ENCODE measurements around the gene METTL13. TPM values are rescaled to one million over a fixed set of nuclear protein-coding genes. Genes with fewer than 3 reads are reported as not detected.

METTL13 gene
- total and polyA plus RNA-seq, 2 donors (not counting 1 experiment from before 2014, with no cell fraction given): 27.3 to 38.0 TPM

DNA sequence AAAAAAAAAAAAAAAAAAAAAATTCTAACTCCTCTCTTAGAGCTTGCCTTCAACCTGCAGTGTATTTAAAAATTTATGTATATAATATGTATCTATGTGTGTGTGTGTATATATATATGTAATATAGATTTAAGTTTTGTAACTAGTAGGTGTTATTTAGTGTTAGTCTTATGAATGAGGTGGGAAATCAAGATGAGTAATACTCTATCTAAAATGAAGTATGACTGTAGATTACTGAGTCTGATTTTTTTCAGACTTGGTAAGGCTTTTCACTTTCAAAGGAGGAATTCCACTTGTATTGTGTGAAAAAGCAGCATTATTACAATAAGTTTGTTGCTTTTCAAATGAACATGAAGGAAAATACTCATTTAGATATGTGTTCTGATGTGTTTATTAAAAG is 54.4 kb downstream of the METTL13 start:
- Histone ChIP-seq H2AFZ (ENCODE audit: low read length) (no peak overlapping the region), H3K27ac (ENCODE audit: insufficient read depth, low read length) (no peak overlapping the region), H3K4me3 (replicated peaks in 1 of 4; ENCODE audit: control extremely low read depth in 1 of 4, insufficient read depth in 1 of 4, low read depth in 3 of 4, low read length in 4 of 4) (no peak overlapping the region), H3K27me3 (ENCODE audit: control insufficient read depth, insufficient read depth, low read length) (no peaks in the 10 kb centered on the region), H3K79me2 (ENCODE audit: control insufficient read depth, insufficient read depth, low read length) (no peaks in the 10 kb centered on the region), H3K9ac (ENCODE audit: insufficient read depth, low read length) (no peak overlapping the region), H4K20me1 (ENCODE audit: control insufficient read depth, extremely low read depth, insufficient read depth, low read length) (no peaks in the 10 kb centered on the region), H3K36me3 (ENCODE audit: control insufficient read depth, insufficient read depth, low read length) (no peaks in the 10 kb centered on the region), H3K9me3 (ENCODE audit: control insufficient read depth, insufficient read depth, low read depth, low read length) (no peaks in the 10 kb centered on the region), H3K4me1 (ENCODE audit: control insufficient read depth, extremely low read depth, insufficient read depth, low read length) (no peaks in the 10 kb centered on the region), H3K4me2 (ENCODE audit: extremely low read depth, insufficient read depth, low read length) (no peak overlapping the region)
- no peak for DNase-seq (ENCODE audit: low read depth in 2 of 2)
- no peak for TF ChIP-seq EZH2 (IDR thresholded peaks at IDR 0.05; ENCODE audit: low read length, missing control alignments)
- TF ChIP-seq, protein P1, sequence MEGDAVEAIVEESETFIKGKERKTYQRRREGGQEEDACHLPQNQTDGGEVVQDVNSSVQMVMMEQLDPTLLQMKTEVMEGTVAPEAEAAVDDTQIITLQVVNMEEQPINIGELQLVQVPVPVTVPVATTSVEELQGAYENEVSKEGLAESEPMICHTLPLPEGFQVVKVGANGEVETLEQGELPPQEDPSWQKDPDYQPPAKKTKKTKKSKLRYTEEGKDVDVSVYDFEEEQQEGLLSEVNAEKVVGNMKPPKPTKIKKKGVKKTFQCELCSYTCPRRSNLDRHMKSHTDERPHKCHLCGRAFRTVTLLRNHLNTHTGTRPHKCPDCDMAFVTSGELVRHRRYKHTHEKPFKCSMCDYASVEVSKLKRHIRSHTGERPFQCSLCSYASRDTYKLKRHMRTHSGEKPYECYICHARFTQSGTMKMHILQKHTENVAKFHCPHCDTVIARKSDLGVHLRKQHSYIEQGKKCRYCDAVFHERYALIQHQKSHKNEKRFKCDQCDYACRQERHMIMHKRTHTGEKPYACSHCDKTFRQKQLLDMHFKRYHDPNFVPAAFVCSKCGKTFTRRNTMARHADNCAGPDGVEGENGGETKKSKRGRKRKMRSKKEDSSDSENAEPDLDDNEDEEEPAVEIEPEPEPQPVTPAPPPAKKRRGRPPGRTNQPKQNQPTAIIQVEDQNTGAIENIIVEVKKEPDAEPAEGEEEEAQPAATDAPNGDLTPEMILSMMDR (conservative IDR thresholded peaks at IDR 0.05 in 1 of 2, IDR thresholded peaks at IDR 0.05 in 1 of 2; ENCODE audit: low read depth in 1 of 2, low read length in 2 of 2): no peak

DNA sequence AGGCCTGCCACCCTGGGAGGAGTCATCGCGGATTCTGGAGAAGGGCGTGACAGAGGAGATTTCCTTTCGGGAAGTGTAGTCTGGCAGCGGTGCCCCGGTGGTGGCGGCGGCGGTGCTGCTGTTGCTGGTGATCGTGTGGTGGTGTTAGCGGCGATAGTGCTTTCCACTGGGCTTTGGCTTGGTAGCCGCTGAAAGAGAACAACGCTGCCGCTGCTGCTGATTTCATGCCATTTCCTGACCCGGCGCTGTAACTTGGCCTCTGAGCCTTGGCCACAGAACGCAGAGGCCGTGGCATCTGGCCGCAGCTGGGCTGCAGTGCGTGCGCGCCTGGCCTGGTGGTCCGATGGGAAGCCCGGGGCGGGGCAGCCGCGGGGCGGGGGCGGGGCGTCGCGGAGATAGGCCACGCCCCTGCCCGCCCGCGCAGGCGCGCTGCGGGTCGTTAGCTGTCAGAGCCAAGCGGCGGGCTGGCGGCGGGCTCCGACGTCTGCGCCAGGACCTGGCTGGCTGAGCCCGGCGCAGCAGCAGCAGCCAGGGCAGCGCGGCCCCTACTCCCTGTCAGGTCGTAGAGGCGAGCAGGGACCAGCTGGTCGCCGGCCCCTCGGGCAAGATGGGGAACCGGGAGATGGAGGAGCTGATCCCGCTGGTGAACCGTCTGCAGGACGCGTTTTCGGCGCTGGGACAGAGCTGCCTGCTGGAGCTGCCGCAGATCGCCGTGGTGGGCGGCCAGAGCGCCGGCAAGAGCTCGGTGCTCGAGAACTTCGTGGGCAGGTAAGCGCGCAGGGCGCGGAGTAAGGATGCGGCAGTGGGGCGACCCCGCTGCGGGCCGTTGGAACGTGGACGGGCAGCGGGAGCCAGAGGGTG is 59.8 kb downstream of the METTL13 start, which contains the start of gene DNM3:
TSS of gene DNM3 (plus strand) at position 449 of the 861 bp plus-strand sequence. CDS start at position 608, 159 bp downstream.
- H3K27ac ChIP-seq (ENCODE audit: insufficient read depth, low read length): peak within 1 kb of the TSS; percentile 71
- peak within 1 kb of the TSS; percentile 69 for H3K9ac ChIP-seq (ENCODE audit: insufficient read depth, low read length)
- no peak for TF ChIP-seq EZH2 (IDR thresholded peaks at IDR 0.05; ENCODE audit: low read length, missing control alignments)
- TF ChIP-seq, protein P1 (conservative IDR thresholded peaks at IDR 0.05 in 1 of 2, IDR thresholded peaks at IDR 0.05 in 1 of 2; ENCODE audit: low read depth in 1 of 2, low read length in 2 of 2): no peak

DNA sequence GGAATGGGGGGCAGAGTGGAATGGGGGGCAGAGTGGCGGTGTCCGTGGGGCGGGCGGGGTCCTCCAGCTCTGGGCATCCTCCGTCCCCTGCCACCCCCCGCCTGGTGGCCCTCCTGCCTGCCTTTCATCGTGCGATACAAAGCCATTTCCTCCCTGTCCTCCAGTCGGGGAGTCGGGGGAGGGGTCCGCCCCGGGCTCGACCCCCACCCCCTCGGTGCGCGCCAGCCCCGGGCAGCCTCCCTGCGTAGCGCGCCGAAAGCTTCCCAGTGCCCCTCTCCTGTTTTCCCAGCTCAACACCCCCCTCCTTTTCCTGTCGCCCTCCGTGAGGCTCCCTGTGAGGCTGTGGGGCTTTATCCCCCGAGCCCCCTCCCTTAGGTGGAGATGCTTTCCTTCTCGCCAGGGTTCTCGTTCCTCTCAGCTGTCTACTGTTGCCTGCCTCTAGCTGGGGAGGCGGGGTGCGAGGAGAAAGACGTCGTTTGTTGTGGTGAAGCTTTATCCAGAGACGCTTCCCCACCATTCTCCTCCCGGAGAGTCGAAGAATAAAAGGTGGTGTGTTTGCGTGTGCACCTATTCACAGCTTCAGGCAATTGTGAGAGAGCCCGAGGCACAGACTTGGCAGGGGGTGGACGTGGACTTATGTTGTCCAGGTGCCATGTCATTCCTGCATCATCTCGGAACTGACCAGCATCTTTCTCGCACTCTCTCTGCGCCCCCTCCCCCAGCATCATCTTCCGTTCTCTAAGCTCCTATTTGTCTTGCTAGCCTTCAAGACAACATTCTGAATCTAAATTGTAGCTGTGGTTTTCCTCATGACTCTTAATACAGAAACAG is 60.7 kb downstream of the METTL13 start:
- H3K4me2 ChIP-seq (ENCODE audit: extremely low read depth, insufficient read depth, low read length): peak overlapping the region; percentile 89
- no peak overlapping the region for H3K27ac ChIP-seq (ENCODE audit: insufficient read depth, low read length)
- peak overlapping the region; percentile 94 for H2AFZ ChIP-seq (ENCODE audit: low read length)
- H3K4me1 ChIP-seq (ENCODE audit: control insufficient read depth, extremely low read depth, insufficient read depth, low read length): no peaks in the 10 kb centered on the region
- TF ChIP-seq, protein P1 (conservative IDR thresholded peaks at IDR 0.05 in 1 of 2, IDR thresholded peaks at IDR 0.05 in 1 of 2; ENCODE audit: low read depth in 1 of 2, low read length in 2 of 2): no peak
- TF ChIP-seq EZH2 (IDR thresholded peaks at IDR 0.05; ENCODE audit: low read length, missing control alignments): no peak
- no peaks in the 10 kb centered on the region for H3K9me3 ChIP-seq (ENCODE audit: control insufficient read depth, insufficient read depth, low read depth, low read length)
- no peaks in the 10 kb centered on the region for H3K27me3 ChIP-seq (ENCODE audit: control insufficient read depth, insufficient read depth, low read length)
- peak; percentile 4 for DNase-seq (ENCODE audit: low read depth in 2 of 2)
- no peaks in the 10 kb centered on the region for H4K20me1 ChIP-seq (ENCODE audit: control insufficient read depth, extremely low read depth, insufficient read depth, low read length)
- H3K9ac ChIP-seq (ENCODE audit: insufficient read depth, low read length): peak overlapping the region; percentile 69
- peak overlapping the region; percentile 60 to 70 (median 66) for H3K4me3 ChIP-seq (replicated peaks in 1 of 4; ENCODE audit: control extremely low read depth in 1 of 4, insufficient read depth in 1 of 4, low read depth in 3 of 4, low read length in 4 of 4)
- no peaks in the 10 kb centered on the region for H3K79me2 ChIP-seq (ENCODE audit: control insufficient read depth, insufficient read depth, low read length)
- H3K36me3 ChIP-seq (ENCODE audit: control insufficient read depth, insufficient read depth, low read length): no peaks in the 10 kb centered on the region

More for the DNA sequence above, 59.8 kb downstream of the METTL13 start, which contains the start of gene DNM3:
- no peaks in the 10 kb centered on the region for H3K36me3 ChIP-seq (ENCODE audit: control insufficient read depth, insufficient read depth, low read length)
- no peaks in the 10 kb centered on the region for H4K20me1 ChIP-seq (ENCODE audit: control insufficient read depth, extremely low read depth, insufficient read depth, low read length)
- no peaks in the 10 kb centered on the region for H3K27me3 ChIP-seq (ENCODE audit: control insufficient read depth, insufficient read depth, low read length)
- no peaks in the 10 kb centered on the region for H3K9me3 ChIP-seq (ENCODE audit: control insufficient read depth, insufficient read depth, low read depth, low read length)
- no peaks in the 10 kb centered on the region for H3K79me2 ChIP-seq (ENCODE audit: control insufficient read depth, insufficient read depth, low read length)
- H3K4me2 ChIP-seq (ENCODE audit: extremely low read depth, insufficient read depth, low read length): peak within 1 kb of the TSS; percentile 89
- peak within 1 kb of the TSS; percentile 94 for H2AFZ ChIP-seq (ENCODE audit: low read length)
- DNase-seq (ENCODE audit: low read depth in 2 of 2): peak; percentile 61 to 93
- H3K4me3 ChIP-seq (replicated peaks in 1 of 4; ENCODE audit: control extremely low read depth in 1 of 4, insufficient read depth in 1 of 4, low read depth in 3 of 4, low read length in 4 of 4): peak within 1 kb of the TSS; percentile 61 to 70 (median 66)
- no peaks in the 10 kb centered on the region for H3K4me1 ChIP-seq (ENCODE audit: control insufficient read depth, extremely low read depth, insufficient read depth, low read length)
